Left lung (tissue), 10 donors: ENCODE data around the gene GALNT5. TPM values are rescaled to one million over a fixed set of nuclear protein-coding genes. Genes with fewer than 3 reads are reported as not detected.

Experiments
- ATAC-seq: fragments of 200-7000 bp; cut with Tn5 transposase; one replicate; pipeline ENCODE4 v1.9.1; 2020; ENCODE audit warnings: moderate library complexity
- DNase-seq, 4 donors: peaks; one replicate each; pipeline ENCODE4 v3.0.0-alpha.2; 2013 to 2020
- H3K27ac ChIP-seq, 2 donors: fragments of 200-600 bp; sonication (generic) in 1 of 2; one replicate each; pipeline versions ENCODE4 v1.5.0 to v1.8.0; 2020 to 2021
- H3K27me3 ChIP-seq, 2 donors: fragments of 200-600 bp; sonication (generic) in 1 of 2; one replicate each; pipeline versions ENCODE4 v1.5.0 to v1.8.0; 2020 to 2021
- H3K36me3 ChIP-seq, 2 donors: fragments of 200-600 bp; sonication (generic) in 1 of 2; one replicate each; pipeline versions ENCODE4 v1.5.0 to v1.8.0; 2020 to 2021
- H3K4me1 ChIP-seq, 2 donors: fragments of 200-600 bp; one replicate each; pipeline ENCODE4 v1.8.0; 2021
- H3K4me3 ChIP-seq, 2 donors: fragments of 200-600 bp; sonication (generic) in 1 of 2; one replicate each; pipeline versions ENCODE4 v1.5.0 to v1.8.0; 2020 to 2021; ENCODE audit warnings: mild to moderate bottlenecking in 1 of 2
- H3K9me3 ChIP-seq, 2 donors: fragments of 200-600 bp; sonication (generic) in 1 of 2; one replicate each; pipeline versions ENCODE4 v1.5.0 to v1.8.0; 2020 to 2021
- CTCF ChIP-seq, 2 donors: fragments of 200-600 bp; sonication (generic) in 1 of 2; IDR thresholded peaks; one replicate each; pipeline versions ENCODE4 v1.5.0 to v1.8.0; 2021; ENCODE audit warnings: antibody characterized with exemption in 2 of 2
- intact Hi-C, 2 donors: fragments of 100-400 bp; cut with DNase I; formaldehyde crosslinking; loops; one replicate each; pipeline versions ENCODE4 v1.11.2 to v1.14.2; 2022
- polyA plus RNA-seq, 6 donors: library from polyadenylated mRNA; unstranded; fragments of 120-200 nt; gene quantifications; one replicate each; pipeline ENCODE4 v1.2.1, GENCODE V29; 2013; ENCODE audit not compliant: insufficient read length in 6 of 6
- total RNA-seq, 2 donors: library from RNA; stranded (reverse); fragmentation: NEBNext Ultra II Directional; extraction: Animal tissue kit (Norgen Biotek cat#: 25700); gene quantifications; one replicate each; pipeline ENCODE4 v1.2.1, GENCODE V29; 2021
- donor health status: DM: no; HTN: yes; CAD: no.
- donor health status: DM: no; HTN: no; CAD: no.

GALNT5 gene
- total and polyA plus RNA-seq, 8 donors: 6.1 to 59.4 (median 7.1) TPM

DNA sequence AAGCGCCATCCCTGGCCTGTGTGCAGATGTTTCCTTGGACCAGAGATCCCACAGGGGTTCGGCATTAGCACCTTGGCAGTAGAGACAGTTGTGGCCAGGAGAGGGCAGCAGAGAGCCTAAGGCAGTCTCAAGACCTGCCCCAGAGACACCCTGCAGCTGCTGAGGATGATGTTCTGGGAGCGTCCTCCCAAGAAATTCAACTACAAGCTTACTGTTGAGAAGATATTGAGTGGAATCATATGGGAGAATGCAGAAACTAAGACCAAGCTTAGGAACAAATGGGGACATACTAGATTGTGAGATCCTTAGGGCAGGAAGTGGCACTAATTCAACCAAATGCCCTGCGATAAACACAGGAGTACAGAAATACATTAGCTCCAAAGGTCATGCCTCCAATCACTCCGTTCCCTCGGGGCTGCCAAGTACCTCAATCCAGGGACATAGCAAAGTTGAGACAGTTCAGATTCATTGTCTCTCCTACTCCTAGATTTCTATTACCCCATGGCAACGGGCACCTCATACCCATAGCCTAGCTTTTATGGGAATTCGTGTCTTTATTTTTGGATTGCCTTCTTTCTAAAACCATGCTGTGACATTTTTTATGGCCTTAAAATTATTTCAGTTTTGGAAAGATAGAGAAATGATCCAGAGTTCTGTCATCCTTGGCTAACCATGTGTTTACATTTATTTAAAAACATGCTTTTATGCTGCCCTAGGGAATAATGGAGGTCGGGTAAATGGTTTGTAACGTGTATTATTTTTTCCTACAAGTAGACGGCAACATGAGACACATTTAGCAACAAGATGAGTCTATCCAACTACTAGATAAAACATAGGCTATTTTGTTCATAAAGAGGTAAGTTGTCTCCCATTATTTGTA is 70.4 kb downstream of the GALNT5 start:
- H3K9me3 ChIP-seq: no peaks in the 10 kb centered on the region
- no peaks in the 10 kb centered on the region for H3K36me3 ChIP-seq
- intact Hi-C loops: no loop called here
- H3K4me1 ChIP-seq: peaks cover 0 to 6% of the 10 kb centered on the region in 2 donors
- H3K4me3 ChIP-seq: no peak overlapping the region
- no peak overlapping the region for H3K27ac ChIP-seq
- ATAC-seq: peak; percentile 95
- no peaks in the 10 kb centered on the region for H3K27me3 ChIP-seq
- TF ChIP-seq CTCF (IDR thresholded peaks at IDR 0.05): peak; percentile 85 to 92
- peak; percentile 53 to 87 (median 76) for DNase-seq

DNA sequence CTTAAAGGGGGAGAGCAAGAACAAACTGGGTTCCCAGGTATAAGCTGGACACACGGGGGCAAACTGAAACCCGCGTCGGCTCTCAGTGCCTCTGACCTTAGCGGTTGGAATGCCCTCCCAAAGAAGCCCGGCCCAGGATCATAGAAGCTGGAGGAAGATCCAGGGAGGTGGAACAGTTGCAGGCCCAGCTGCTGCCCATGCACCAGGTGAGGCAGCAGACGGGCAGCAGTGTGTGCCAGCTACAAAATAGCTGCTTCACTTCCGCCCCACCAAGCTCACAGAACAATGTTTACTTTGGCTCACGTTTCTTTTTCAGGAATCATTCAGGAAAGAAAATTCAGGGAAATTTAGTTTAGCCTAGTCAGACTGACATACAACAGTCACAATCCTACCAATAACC is 72.0 kb downstream of the GALNT5 start:
- DNase-seq: peak in 2 of 4 donors; percentile 10 to 33
- H3K4me1 ChIP-seq: peaks cover 0 to 6% of the 10 kb centered on the region in 2 donors
- TF ChIP-seq CTCF (IDR thresholded peaks at IDR 0.05): no peak
- H3K36me3 ChIP-seq: no peaks in the 10 kb centered on the region
- no peaks in the 10 kb centered on the region for H3K9me3 ChIP-seq
- H3K27me3 ChIP-seq: no peaks in the 10 kb centered on the region
- peak; percentile 79 for ATAC-seq
- intact Hi-C loops: no loop called here
- no peak overlapping the region for H3K27ac ChIP-seq
- no peak overlapping the region for H3K4me3 ChIP-seq

GRCh38 chr2:157333304-157334047 is 76.0 kb downstream of the GALNT5 start:
- DNase-seq (no peak), ATAC-seq (no peak)
- no peak overlapping the region for H3K4me3 ChIP-seq
- no peaks in the 10 kb centered on the region for H3K27me3 ChIP-seq
- intact Hi-C loops: no loop called here
- TF ChIP-seq CTCF (IDR thresholded peaks at IDR 0.05): no peak
- H3K9me3 ChIP-seq: no peaks in the 10 kb centered on the region
- H3K36me3 ChIP-seq: no peaks in the 10 kb centered on the region
- no peak overlapping the region for H3K27ac ChIP-seq
- no peaks in the 10 kb centered on the region for H3K4me1 ChIP-seq

DNA sequence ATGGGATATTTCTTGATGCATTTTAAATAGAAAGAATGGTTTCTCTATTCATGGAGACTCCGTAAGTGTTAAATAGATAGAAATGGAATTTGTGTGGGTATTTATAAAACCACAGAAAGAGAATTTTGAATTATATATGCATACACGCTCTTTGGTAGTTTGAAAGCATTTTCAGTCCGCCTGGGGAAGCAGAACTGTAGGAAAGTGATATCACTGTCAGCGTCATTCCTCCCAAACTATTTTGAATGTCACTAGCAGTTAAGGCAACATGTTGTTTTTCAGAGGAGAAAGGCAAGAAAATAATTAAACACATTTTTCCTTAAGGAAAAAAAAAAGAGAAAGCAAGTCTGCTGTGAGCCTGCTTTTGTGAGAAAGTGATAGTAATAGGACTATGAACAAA is 76.8 kb downstream of the GALNT5 start:
- no peak for TF ChIP-seq CTCF (IDR thresholded peaks at IDR 0.05)
- no peak for DNase-seq
- H3K4me3 ChIP-seq: no peak overlapping the region
- no peaks in the 10 kb centered on the region for H3K9me3 ChIP-seq
- no peak overlapping the region for H3K27ac ChIP-seq
- no peaks in the 10 kb centered on the region for H3K36me3 ChIP-seq
- H3K27me3 ChIP-seq: no peaks in the 10 kb centered on the region
- no peaks in the 10 kb centered on the region for H3K4me1 ChIP-seq
- ATAC-seq: no peak
- intact Hi-C loops: no loop called here

- DNase-seq (no peak), ATAC-seq (no peak)
- TF ChIP-seq CTCF (IDR thresholded peaks at IDR 0.05): no peak
- H3K9me3 ChIP-seq: no peaks in the 10 kb centered on the region
- intact Hi-C loops: no loop called here
- no peaks in the 10 kb centered on the region for H3K27me3 ChIP-seq
- no peaks in the 10 kb centered on the region for H3K36me3 ChIP-seq
- H3K4me1 ChIP-seq: no peaks in the 10 kb centered on the region
- H3K27ac ChIP-seq: no peak overlapping the region
- no peak overlapping the region for H3K4me3 ChIP-seq
Observed at GRCh38 chr2:157334797-157335196, 77.3 kb downstream of the GALNT5 start.
